CD4-positive, alpha-beta T cell treated with Interleukin-4 for 1 hour (primary cell): Measurements from ENCODE around the gene AMZ1.
A peak's percentile ranks its signal among the peaks of the same experiment; 100 is the strongest.
"Not testable (repeated sequence)": the region's sequence is repeated elsewhere in the genome, so short reads cannot be mapped to it uniquely, and the experiment has no call there.

ENCODE experiments used
- DNase-seq, 2 donors: peaks; one replicate each; pipeline ENCODE4 v3.0.0-alpha.2; 2020 to 2022

Gene AMZ1

GRCh38 chr7:2670171-2670570, 17.8 kb upstream of the AMZ1 start:
- no peak for DNase-seq

GRCh38 chr7:2670720-2671391, 17.1 kb upstream of the AMZ1 start:
- peak; percentile 65 to 66 for DNase-seq

- not testable (repeated sequence) for DNase-seq
These were observed 14.8 kb upstream of the AMZ1 start for GRCh38 chr7:2673214-2673613.

- DNase-seq: no peak
These were observed 14.1 kb upstream of the AMZ1 start for GRCh38 chr7:2673934-2674333.

GRCh38 chr7:2675256-2675764, 12.7 kb upstream of the AMZ1 start:
- no peak for DNase-seq

GRCh38 chr7:2676576-2676975, 11.4 kb upstream of the AMZ1 start:
- not testable (repeated sequence) for DNase-seq

GRCh38 chr7:2678454-2678853, 9.5 kb upstream of the AMZ1 start:
- DNase-seq: not testable (repeated sequence)

GRCh38 chr7:2679135-2680127, 8.6 kb upstream of the AMZ1 start:
- DNase-seq: not testable (repeated sequence)

GRCh38 chr7:2680256-2680655, 7.7 kb upstream of the AMZ1 start:
- no peak for DNase-seq

- peak; percentile 50 to 64 for DNase-seq
These were observed 7.1 kb upstream of the AMZ1 start for GRCh38 chr7:2680792-2681490.

GRCh38 chr7:2681929-2682799, 5.8 kb upstream of the AMZ1 start:
- no peak for DNase-seq

- DNase-seq: no peak
These were observed 3.5 kb upstream of the AMZ1 start for GRCh38 chr7:2684501-2684900.

GRCh38 chr7:2686101-2686500, 1.9 kb upstream of the AMZ1 start:
- DNase-seq: no peak

GRCh38 chr7:2687338-2687869, 598 bp upstream of the AMZ1 start:
- no peak for DNase-seq

- no peak for DNase-seq
These were observed 674 bp downstream of the AMZ1 start for GRCh38 chr7:2688409-2689342.

GRCh38 chr7:2689343-2689847, 1.4 kb downstream of the AMZ1 start:
- DNase-seq: no peak

GRCh38 chr7:2689951-2690705, 2.1 kb downstream of the AMZ1 start:
- DNase-seq: peak in 1 of 2 donors; percentile 25

GRCh38 chr7:2691011-2691707, 3.2 kb downstream of the AMZ1 start:
- DNase-seq: peak in 1 of 2 donors; percentile 39

GRCh38 chr7:2691932-2692439, 4.0 kb downstream of the AMZ1 start:
- not testable (repeated sequence) for DNase-seq
